Measurements from ENCODE around the gene SPATA19. TPM values are rescaled to one million over a fixed set of nuclear protein-coding genes. Genes with fewer than 3 reads are reported as not detected.

Gene SPATA19
- total and polyA plus RNA-seq, 2 of the 4 experiments (the other 2 are of a cell fraction), result not detected

DNA sequence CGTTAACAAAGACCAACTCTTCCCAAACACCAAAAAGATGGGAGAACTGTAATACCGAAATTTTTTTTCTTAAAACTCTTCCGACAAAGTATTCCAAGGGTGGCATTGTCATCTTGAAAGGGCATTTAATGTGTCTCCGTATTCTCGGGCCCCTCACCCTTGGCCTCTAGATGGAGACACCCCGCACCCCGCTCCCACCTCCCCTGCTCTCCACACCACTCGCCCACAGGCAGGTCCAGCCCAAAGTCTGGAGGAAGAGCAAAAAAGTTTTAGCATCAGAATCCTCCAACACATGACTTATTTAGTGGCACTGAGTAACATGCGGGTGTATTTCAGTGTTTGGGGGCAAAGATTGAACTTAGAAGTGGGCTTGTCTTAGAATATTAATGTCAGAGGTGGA lies 20.7 kb downstream of the SPATA19 start:
- no peak overlapping the region for H4K8ac ChIP-seq (ENCODE audit: low read depth in 2 of 2, low read length in 2 of 2)

More for the DNA sequence above, 20.7 kb downstream of the SPATA19 start:
- H2BK15ac ChIP-seq (ENCODE audit: low read depth, low read length), result no peak overlapping the region
- H2BK5ac ChIP-seq (ENCODE audit: low read depth, low read length, poor library complexity, severe bottlenecking), result no peak overlapping the region
- no peak overlapping the region for H3K27ac ChIP-seq (ENCODE audit: insufficient read depth, low read length)
- BruUV-seq (replicated peaks), result no TSS peak
- 69% methylated on average over 3 of the region's 9 CpGs; no CpG with 5 or more reads in 1 of the 2 experiments for WGBS, 2 experiments (ENCODE audit: extremely low coverage in 2 of 2, insufficient read length in 1 of 2)
- H3K27me3 ChIP-seq (ENCODE audit: control insufficient read depth, insufficient read depth, low read length), result no peaks in the 10 kb centered on the region
- H2BK120ac ChIP-seq (ENCODE audit: low read depth, low read length), result no peak overlapping the region
- H3K9me3 ChIP-seq (ENCODE audit: control insufficient read depth, insufficient read depth, low read length), result peaks cover 49% of the 10 kb centered on the region
- H2AK9ac ChIP-seq (replicated peaks; ENCODE audit: low read depth, low read length, poor library complexity), result no peak overlapping the region
- H4K5ac ChIP-seq (ENCODE audit: low read depth, low read length), result no peak overlapping the region
- H3K79me1 ChIP-seq (ENCODE audit: low read depth in 1 of 2, low read length in 2 of 2), result no peaks in the 10 kb centered on the region
- H3K36me3 ChIP-seq (ENCODE audit: control insufficient read depth, insufficient read depth, low read length), result no peaks in the 10 kb centered on the region
- no peaks in the 10 kb centered on the region for H4K20me1 ChIP-seq (ENCODE audit: insufficient read depth, low read length)
- no peaks in the 10 kb centered on the region for H3K9me1 ChIP-seq (ENCODE audit: insufficient read depth, low read length)
- H3K23ac ChIP-seq (ENCODE audit: low read depth, low read length), result no peak overlapping the region
- ATAC-seq (ENCODE audit: low read depth), result no peak
- H3K56ac ChIP-seq (ENCODE audit: extremely low read depth, insufficient read depth, low read length), result no peak overlapping the region
- intact Hi-C loops (cut with micrococcal nuclease), result no loop called here
- ChIA-PET POLR2A (ENCODE audit: unreplicated experiment) (no interaction called here), CTCF (no interaction called here)
- H3K4me1 ChIP-seq (ENCODE audit: control insufficient read depth, insufficient read depth, low read length), result no peaks in the 10 kb centered on the region
- TF ChIP-seq CHD1 (IDR thresholded peaks at IDR 0.05; ENCODE audit: low read depth, low read length) (no peak), RAD21 (IDR thresholded peaks at IDR 0.05; ENCODE audit: low read length) (no peak), FOS (IDR thresholded peaks at IDR 0.05; ENCODE audit: low read depth, low read length) (no peak), MXI1 (IDR thresholded peaks at IDR 0.05; ENCODE audit: borderline replicate concordance, low read depth, low read length) (no peak), POLR2A (IDR thresholded peaks at IDR 0.05; ENCODE audit: low read depth, low read length) (no peak)
- no peak overlapping the region for H3K18ac ChIP-seq (ENCODE audit: low read depth, low read length)
- no peak for DNase-seq
- no peak overlapping the region for H2BK20ac ChIP-seq (ENCODE audit: low read depth, low read length)
- H2AK5ac ChIP-seq (ENCODE audit: low read depth, low read length), result no peak overlapping the region
- no peak overlapping the region for H4K91ac ChIP-seq (ENCODE audit: insufficient read depth, low read depth, low read length)
- no peak overlapping the region for H3K4ac ChIP-seq (ENCODE audit: low read depth, low read length)
- in situ Hi-C loops (cut with MboI; ENCODE audit: low sequenced_read_pairs), result no loop called here
- H3K14ac ChIP-seq (replicated peaks; ENCODE audit: low read depth, low read length), result no peak overlapping the region
- no peak overlapping the region for H3K4me2 ChIP-seq (ENCODE audit: low read depth, low read length)
- dilution Hi-C loops (cut with HindIII; ENCODE audit: low sequenced_read_pairs, unreplicated experiment), result no loop called here
- H2AFZ ChIP-seq (replicated peaks; ENCODE audit: low read length, poor library complexity), result no peak overlapping the region
- H3K4me3 ChIP-seq (ENCODE audit: insufficient read depth, low read depth, low read length), result no peak overlapping the region
- no peak overlapping the region for H3K9ac ChIP-seq (ENCODE audit: low read depth, low read length)
